Keratinocyte (primary cell): Measurements from ENCODE around the gene SYNPR. TPM values are rescaled to one million over a fixed set of nuclear protein-coding genes. Genes with fewer than 3 reads are reported as not detected.

ENCODE experiments used
- DNase-seq: peaks from one replicate; pipeline ENCODE4 v3.0.0-alpha.2; 2011; ENCODE audit warnings: low read depth, missing footprints, low spot score
- FAIRE-seq: peaks from 2 replicates; lab custom pipeline; 2011; peaks lifted over from hg19 to GRCh38; lab: Jason Lieb, UNC
- H2AFZ ChIP-seq: 2 replicates; pipeline ENCODE4 v1.6.0; 2012; ENCODE audit warnings: low read length, control low read depth, inconsistent platforms; ENCODE audit not compliant: control insufficient read depth
- H3K27ac ChIP-seq: 2 replicates; pipeline ENCODE4 v1.5.1; 2011; ENCODE audit warnings: low read length; ENCODE audit not compliant: control insufficient read depth, insufficient read depth
- H3K27me3 ChIP-seq: 3 replicates; pipeline ENCODE4 v1.6.0; 2011; ENCODE audit warnings: low read length; ENCODE audit not compliant: control insufficient read depth, insufficient read depth; ENCODE audit errors: extremely low read depth
- H3K36me3 ChIP-seq, 2 experiments: 2 replicates in 1 of 2; 3 replicates in 1 of 2; pipeline ENCODE4 v1.5.1; 2011; ENCODE audit warnings: low read length in 2 of 2, mild to moderate bottlenecking in 1 of 2; ENCODE audit not compliant: control insufficient read depth in 2 of 2, insufficient read depth in 2 of 2; ENCODE audit errors: extremely low read depth in 1 of 2
- H3K4me1 ChIP-seq: 3 replicates; pipeline ENCODE4 v1.5.1; 2011; ENCODE audit warnings: low read length; ENCODE audit not compliant: control insufficient read depth, insufficient read depth; ENCODE audit errors: extremely low read depth
- H3K4me2 ChIP-seq: 3 replicates; pipeline ENCODE4 v1.6.0; 2011; ENCODE audit warnings: low read depth, low read length; ENCODE audit not compliant: control insufficient read depth, insufficient read depth; ENCODE audit errors: extremely low read depth
- H3K4me3 ChIP-seq, 3 experiments: fragments of 200-600 bp in 1 of 3; sonication (generic) in 1 of 3; 2 replicates in 2 of 3; 3 replicates in 1 of 3; pipeline ENCODE4 v1.5.1; 2011 to 2016; ENCODE audit warnings: low read length in 3 of 3, mild to moderate bottlenecking in 3 of 3, control low read depth in 2 of 3, inconsistent platforms in 1 of 3, low read depth in 1 of 3, mixed read lengths in 1 of 3, mixed run types in 1 of 3, moderate library complexity in 1 of 3; ENCODE audit not compliant: control insufficient read depth in 2 of 3, insufficient read depth in 2 of 3; ENCODE audit errors: extremely low read depth in 1 of 3
- H3K79me2 ChIP-seq: 2 replicates; pipeline ENCODE4 v1.6.0; 2012; ENCODE audit warnings: low read length; ENCODE audit not compliant: control insufficient read depth, insufficient read depth
- H3K9ac ChIP-seq: 3 replicates; pipeline ENCODE4 v1.6.0; 2011; ENCODE audit warnings: low read length; ENCODE audit not compliant: control insufficient read depth, insufficient read depth; ENCODE audit errors: extremely low read depth
- H3K9me1 ChIP-seq: 3 replicates; pipeline ENCODE4 v1.6.0; 2011; ENCODE audit warnings: low read length; ENCODE audit not compliant: control insufficient read depth, insufficient read depth; ENCODE audit errors: extremely low read depth
- H3K9me3 ChIP-seq: 2 replicates; pipeline ENCODE4 v1.5.1; 2012; ENCODE audit warnings: low read depth, low read length; ENCODE audit not compliant: control insufficient read depth
- H4K20me1 ChIP-seq: 3 replicates; pipeline ENCODE4 v1.6.0; 2011; ENCODE audit warnings: low read length; ENCODE audit not compliant: control insufficient read depth, insufficient read depth; ENCODE audit errors: extremely low read depth
- EZH2 ChIP-seq: IDR thresholded peaks from one replicate; pipeline ENCODE4 v1.6.1; 2012; ENCODE audit warnings: inconsistent platforms, mild to moderate bottlenecking, low read length, moderate library complexity
- dilution Hi-C: fragments of 300-500 bp; cut with MboI; formaldehyde crosslinking; loops from one replicate; pipeline ENCODE4 v1.7.0; 2020; ENCODE audit warnings: low sequenced_read_pairs; ENCODE audit not compliant: extremely low pct_ligation_motif_present
- polyA plus RNA-seq, 5 experiments: library from polyadenylated mRNA; depleted of rRNA in 3 of 5; stranded (reverse) in 3 of 5; stranded (forward) in 1 of 5; unstranded in 1 of 5; fragments of >200 nt; gene quantifications; 1 replicate in 1 of 5; 2 replicates in 3 of 5; 3 replicates in 1 of 5; pipeline versions ENCODE4 v1.2.1 to v1.2.3, GENCODE V29; 2011 to 2012; ENCODE audit warnings: missing spikeins in 2 of 5, low read depth in 1 of 5, low replicate concordance in 1 of 5
- TF ChIP-seq, protein P1 (sequence below), 3 experiments: IDR thresholded peaks in 1 of 3; conservative IDR thresholded peaks in 1 of 3; optimal IDR thresholded peaks in 1 of 3; 2 replicates in 2 of 3; 3 replicates in 1 of 3; pipeline versions ENCODE3 to v1.5.1; 2011; ENCODE audit warnings: low read length in 3 of 3, mild to moderate bottlenecking in 3 of 3, moderate library complexity in 2 of 3, control low read depth in 1 of 3, inconsistent platforms in 1 of 3; ENCODE audit not compliant: insufficient read depth in 2 of 3; ENCODE audit errors: extremely low read depth in 1 of 3

SYNPR gene
- polyA plus RNA-seq, 1 donor (not counting 4 experiments of a cell fraction or from before 2014, with no cell fraction given): not detected

GRCh38 chr3:63582943-63583500 is 304.9 kb downstream of the SYNPR start:
- H3K4me3 ChIP-seq: no peak overlapping the region
- TF ChIP-seq EZH2: no peak
- TF ChIP-seq, protein P1, sequence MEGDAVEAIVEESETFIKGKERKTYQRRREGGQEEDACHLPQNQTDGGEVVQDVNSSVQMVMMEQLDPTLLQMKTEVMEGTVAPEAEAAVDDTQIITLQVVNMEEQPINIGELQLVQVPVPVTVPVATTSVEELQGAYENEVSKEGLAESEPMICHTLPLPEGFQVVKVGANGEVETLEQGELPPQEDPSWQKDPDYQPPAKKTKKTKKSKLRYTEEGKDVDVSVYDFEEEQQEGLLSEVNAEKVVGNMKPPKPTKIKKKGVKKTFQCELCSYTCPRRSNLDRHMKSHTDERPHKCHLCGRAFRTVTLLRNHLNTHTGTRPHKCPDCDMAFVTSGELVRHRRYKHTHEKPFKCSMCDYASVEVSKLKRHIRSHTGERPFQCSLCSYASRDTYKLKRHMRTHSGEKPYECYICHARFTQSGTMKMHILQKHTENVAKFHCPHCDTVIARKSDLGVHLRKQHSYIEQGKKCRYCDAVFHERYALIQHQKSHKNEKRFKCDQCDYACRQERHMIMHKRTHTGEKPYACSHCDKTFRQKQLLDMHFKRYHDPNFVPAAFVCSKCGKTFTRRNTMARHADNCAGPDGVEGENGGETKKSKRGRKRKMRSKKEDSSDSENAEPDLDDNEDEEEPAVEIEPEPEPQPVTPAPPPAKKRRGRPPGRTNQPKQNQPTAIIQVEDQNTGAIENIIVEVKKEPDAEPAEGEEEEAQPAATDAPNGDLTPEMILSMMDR (optimal IDR thresholded peaks at IDR 0.05 in 1 of 3, IDR thresholded peaks at IDR 0.05 in 1 of 3, conservative IDR thresholded peaks at IDR 0.05 in 1 of 3; ENCODE audit: extremely low read depth in 1 of 3, insufficient read depth in 2 of 3, low read length in 3 of 3): no peak
- no peaks in the 10 kb centered on the region for H3K9me1 ChIP-seq
- no peak for FAIRE-seq
- H3K9ac ChIP-seq: no peak overlapping the region
- H3K4me1 ChIP-seq: peaks cover 4% of the 10 kb centered on the region
- no peak overlapping the region for H2AFZ ChIP-seq
- no peaks in the 10 kb centered on the region for H3K79me2 ChIP-seq
- H3K9me3 ChIP-seq: no peaks in the 10 kb centered on the region
- no peaks in the 10 kb centered on the region for H4K20me1 ChIP-seq
- H3K4me2 ChIP-seq: no peak overlapping the region
- no peak for DNase-seq
- H3K27me3 ChIP-seq: no peaks in the 10 kb centered on the region
- H3K36me3 ChIP-seq: no peaks in the 10 kb centered on the region
- dilution Hi-C loops: no loop called here
- H3K27ac ChIP-seq: no peak overlapping the region

DNA sequence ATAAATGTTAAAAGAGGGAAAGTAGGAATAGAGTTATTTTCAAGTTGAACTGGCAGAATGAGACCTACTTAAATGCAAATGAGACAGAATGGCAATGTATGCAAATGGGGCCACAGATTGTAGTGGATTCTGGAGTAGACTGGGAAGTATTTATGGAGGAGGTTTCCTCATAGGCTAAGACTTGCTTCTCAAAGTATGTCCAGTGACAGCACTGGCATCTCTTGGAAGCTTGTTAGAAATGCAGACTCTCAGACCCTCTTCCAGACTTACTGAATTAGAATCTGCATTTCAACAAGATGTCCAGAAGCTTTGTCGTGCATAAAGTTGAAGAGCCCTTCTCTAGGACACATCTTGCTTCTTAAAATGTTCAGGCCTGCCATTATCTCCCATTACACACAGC is 306.6 kb downstream of the SYNPR start:
- Histone ChIP-seq H3K4me2 (no peak overlapping the region), H3K79me2 (no peaks in the 10 kb centered on the region), H2AFZ (no peak overlapping the region), H3K27me3 (no peaks in the 10 kb centered on the region), H3K9ac (no peak overlapping the region), H3K27ac (no peak overlapping the region), H3K9me3 (peaks cover 3% of the 10 kb centered on the region), H3K4me1 (peaks cover 4% of the 10 kb centered on the region), H3K4me3 (no peak overlapping the region), H4K20me1 (no peaks in the 10 kb centered on the region), H3K9me1 (no peaks in the 10 kb centered on the region), H3K36me3 (no peaks in the 10 kb centered on the region)
- dilution Hi-C loops: no loop called here
- TF ChIP-seq, protein P1 (optimal IDR thresholded peaks at IDR 0.05 in 1 of 3, IDR thresholded peaks at IDR 0.05 in 1 of 3, conservative IDR thresholded peaks at IDR 0.05 in 1 of 3; ENCODE audit: extremely low read depth in 1 of 3, insufficient read depth in 2 of 3, low read length in 3 of 3): no peak
- TF ChIP-seq EZH2: no peak
- FAIRE-seq (no peak), DNase-seq (no peak)
